ENCODE results near the gene HPS6.
"Not testable (repeated sequence)": the region's sequence is repeated elsewhere in the genome, so short reads cannot be mapped to it uniquely, and the experiment has no call there.

The HPS6 gene

DNA sequence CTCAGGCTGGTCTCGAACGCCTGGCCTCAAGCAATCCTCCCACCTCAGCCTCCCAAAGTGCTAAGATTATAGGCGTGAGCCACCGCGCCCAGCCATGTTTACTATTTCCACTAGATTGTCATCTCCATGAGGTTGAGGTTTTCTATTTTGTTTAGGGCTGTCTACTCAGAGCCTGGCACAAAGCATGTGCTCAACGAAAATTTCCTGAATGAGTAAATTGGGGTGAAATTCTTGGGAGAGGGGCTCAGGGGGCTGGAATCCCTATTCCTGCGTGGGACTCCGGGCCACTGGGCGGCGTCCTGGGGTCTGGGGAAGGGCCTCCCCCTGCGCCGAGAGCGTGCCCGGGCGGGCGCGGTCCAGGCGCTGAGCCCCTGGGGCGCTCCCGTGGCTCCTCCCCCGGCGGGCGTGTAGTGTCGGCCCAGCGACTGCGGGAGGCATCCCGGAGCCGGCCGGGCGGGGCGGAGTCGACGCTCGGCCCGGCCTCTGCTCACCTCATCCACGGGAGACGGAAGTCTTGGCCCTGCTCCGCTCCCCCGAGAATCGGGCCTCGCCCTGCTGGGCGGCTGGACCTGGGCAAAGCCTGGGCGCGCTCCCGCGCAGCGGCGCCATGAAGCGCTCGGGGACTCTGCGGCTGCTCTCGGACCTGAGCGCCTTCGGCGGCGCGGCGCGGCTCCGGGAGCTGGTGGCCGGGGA, at the start of gene HPS6:
HPS6 (plus strand) TSS at position 482 of the 693 bp plus-strand sequence; CDS start at position 608, 126 bp downstream.
- no peak for FAIRE-seq

DNA sequence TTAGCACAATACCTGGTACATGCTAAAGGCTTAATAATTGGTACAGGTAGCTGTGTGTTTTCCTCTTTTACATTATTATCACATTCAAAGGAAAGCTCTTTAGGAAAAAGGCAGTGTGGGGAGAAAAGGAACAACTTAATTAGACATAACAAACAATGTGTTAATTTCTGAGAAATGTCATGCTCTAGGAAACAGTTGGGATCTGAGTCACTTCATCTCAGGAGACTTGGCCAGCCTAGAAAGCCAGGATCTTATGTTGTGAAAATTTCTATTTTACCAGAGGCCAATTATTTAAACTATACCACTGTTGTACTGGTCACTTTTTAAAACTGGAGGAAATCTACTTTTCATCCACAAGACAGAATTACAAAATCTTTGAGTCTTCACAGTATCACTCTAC, 48.7 kb upstream of the HPS6 start:
- no peak for FAIRE-seq

DNA sequence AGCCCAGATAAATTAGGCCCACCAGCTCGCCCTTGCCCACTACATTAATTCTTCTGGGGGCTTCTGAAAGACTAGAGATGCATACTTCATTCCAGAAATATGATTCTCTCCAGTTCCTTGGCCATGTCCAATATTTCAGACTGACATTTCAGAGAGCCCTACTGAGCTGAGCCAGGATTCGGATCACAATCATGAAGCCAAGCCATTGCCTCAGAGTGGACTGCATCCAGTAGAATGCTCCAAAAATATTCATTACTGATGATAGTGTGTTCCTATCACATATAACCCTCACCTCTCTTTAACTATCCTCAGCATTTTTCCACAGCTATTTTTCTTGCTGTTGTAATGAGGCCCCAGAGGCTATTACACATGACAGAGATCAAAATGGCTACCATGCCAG, 47.9 kb upstream of the HPS6 start:
- FAIRE-seq, result no peak

DNA sequence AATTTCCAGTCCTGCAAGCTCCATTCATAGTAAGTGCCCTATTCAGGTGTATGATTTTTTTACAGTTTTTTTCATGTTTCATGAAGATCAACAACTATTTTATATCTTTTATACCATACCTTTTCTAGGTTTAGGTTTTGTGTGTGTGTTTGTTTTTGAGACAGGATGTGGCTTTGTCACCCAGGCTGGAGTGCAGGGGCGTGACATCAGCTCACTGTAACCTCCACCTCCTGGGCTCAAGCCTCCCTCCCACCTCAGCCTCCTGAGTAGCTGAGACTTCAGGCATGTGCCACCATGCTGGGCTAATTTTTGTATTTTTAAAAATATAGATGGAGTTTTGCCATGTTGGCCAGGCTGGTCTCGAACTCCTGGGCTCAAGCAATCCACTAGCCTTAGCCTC, 44.2 kb upstream of the HPS6 start:
- FAIRE-seq, result no peak

DNA sequence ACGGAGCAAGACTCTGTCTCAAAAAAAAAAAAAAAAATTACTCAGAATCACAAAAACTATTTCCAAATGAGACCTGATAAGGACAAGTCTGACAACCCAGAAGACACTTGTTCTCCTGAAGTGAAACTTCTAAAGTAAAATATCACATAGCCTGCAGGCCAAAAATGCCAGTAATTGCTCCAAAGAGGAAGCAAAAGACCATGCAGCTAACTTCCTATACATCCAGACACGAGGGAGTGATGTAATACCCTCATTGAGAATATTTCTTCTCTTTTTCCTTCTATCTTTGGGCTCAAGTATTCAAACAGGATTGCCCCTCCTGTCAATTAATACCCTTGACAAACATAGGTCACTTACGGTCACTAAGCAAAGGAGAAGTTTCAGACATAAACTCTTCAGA, 40.4 kb upstream of the HPS6 start:
- no peak for FAIRE-seq

DNA sequence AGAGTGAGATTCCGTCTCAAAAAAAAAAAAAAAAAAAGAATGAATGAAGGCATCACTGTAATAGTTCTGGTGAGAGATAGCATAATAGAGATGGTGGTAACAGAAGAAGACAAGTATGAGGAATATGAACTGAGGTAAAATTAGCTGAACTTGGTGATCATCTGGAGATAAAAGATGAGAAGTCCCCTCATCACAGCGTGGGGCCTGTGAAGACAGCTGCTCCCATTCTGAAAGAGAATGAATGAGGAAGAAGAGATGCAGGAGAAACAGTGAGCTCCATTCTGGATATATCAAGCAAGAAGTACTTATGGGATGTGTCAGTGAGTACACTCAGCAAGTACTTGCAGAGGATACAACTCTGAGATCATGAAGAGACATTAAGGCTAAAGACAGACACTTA, 37.9 kb upstream of the HPS6 start:
- no peak for FAIRE-seq

GRCh38 chr10:102033787-102034186, 31.4 kb upstream of the HPS6 start:
- no peak for FAIRE-seq

DNA sequence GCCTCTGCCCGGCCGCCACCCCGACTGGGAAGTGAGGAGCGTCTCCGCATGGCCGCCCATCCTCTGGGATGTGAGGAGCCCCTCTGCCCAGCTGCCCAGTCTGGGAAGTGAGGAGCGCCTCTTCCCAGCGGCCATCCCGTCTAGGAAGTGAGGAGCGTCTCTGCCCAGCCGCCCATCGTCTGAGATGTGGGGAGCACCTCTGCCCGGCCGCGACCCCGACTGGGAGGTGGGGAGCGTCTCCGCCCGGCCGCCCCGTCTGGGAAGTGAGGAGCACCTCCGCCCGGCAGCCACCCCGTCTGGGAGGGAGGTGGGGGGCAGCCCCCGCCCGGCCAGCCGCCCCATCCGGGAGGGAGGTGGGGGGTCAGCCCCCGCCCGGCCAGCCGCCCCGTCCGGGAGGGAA, 29.3 kb upstream of the HPS6 start:
- FAIRE-seq, result not testable (repeated sequence)

GRCh38 chr10:102038410-102038809, 26.7 kb upstream of the HPS6 start:
- no peak for FAIRE-seq

GRCh38 chr10:102040305-102041050, 24.7 kb upstream of the HPS6 start:
- FAIRE-seq, result no peak

GRCh38 chr10:102045292-102045691, 19.9 kb upstream of the HPS6 start:
- no peak for FAIRE-seq

- FAIRE-seq, result no peak
These were observed 19.1 kb upstream of the HPS6 start for GRCh38 chr10:102046095-102046494.

- FAIRE-seq, result not testable (repeated sequence)
These were observed 10.1 kb upstream of the HPS6 start for GRCh38 chr10:102054881-102055646.

- FAIRE-seq, result peak; percentile 95
These were observed 9.3 kb upstream of the HPS6 start, which contains the start of gene ARMH3 for GRCh38 chr10:102055647-102056419. ARMH3 (minus strand) TSS chr10:102056173; CDS start chr10:102040114, 16,059 bp downstream.

GRCh38 chr10:102059987-102060386, 5.2 kb upstream of the HPS6 start:
- FAIRE-seq, result no peak

- FAIRE-seq, result no peak
These were observed 664 bp upstream of the HPS6 start for GRCh38 chr10:102064503-102064867.

GRCh38 chr10:102065561-102066398, 631 bp downstream of the HPS6 start:
- FAIRE-seq, result no peak

GRCh38 chr10:102066399-102067088, 1.4 kb downstream of the HPS6 start:
- FAIRE-seq, result no peak

DNA sequence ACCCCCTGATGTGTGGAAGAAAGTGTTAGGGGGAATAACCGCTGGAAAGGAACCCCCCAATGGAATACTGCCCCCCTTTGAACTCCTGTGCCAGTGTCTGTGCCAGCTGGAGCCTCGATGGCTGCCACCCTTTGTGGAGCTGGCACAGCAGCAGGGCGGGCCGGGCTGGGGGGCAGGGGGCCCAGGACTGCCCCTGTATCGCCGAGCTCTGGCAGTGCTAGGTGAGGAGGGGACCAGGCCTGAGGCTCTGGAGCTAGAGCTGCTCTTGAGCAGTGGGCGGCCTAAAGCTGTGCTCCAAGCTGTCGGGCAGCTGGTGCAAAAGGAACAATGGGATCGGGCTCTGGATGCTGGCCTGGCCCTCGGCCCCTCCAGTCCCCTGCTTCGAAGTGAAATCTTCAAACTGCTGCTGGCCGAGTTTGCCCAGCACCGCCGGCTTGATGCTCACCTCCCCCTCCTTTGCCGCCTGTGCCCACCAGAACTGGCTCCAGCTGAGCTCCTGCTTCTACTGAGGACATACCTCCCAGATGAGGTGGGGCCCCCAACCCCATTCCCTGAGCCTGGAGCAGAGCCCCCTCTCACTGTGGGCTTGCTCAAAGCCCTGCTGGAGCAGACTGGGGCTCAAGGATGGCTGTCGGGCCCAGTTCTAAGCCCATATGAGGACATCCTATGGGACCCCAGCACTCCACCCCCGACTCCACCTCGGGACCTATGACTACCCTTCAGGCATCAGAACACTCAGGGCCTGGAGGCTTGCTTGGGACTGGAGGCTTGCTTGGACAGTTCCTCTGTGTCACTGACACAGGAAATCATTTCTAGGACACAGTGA, 2.2 kb downstream of the HPS6 start:
- FAIRE-seq, result no peak

DNA sequence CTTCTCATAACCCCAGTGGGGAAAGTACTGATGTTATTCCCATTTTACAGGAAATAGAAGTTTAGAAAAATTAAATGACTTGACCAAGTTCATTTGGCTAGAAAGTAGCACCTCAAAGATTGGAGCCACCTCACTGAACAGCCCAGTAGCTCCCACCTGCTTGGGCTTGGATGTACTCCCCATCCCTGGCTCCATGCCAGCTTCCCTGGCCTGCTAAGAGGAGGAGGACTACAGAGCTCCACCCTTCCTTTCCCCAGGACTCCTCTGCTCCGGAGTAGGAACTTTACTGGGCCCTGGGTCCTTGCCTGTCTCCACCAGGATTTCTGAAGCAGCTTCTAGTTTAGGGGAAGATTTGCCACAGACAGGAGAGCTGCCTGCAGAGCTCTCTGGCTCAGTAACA, 3.1 kb downstream of the HPS6 start:
- FAIRE-seq, result no peak
